HG02884 (cell line): ENCODE measurements around the gene RNF130.

Source experiments
- ATAC-seq: cut with Tn5 transposase; IDR thresholded peaks from one replicate; pipeline ENCODE4 v1.9.1; 2021; ENCODE audit warnings: mild to moderate bottlenecking, moderate library complexity; ENCODE audit not compliant: unreplicated experiment

Gene RNF130

DNA sequence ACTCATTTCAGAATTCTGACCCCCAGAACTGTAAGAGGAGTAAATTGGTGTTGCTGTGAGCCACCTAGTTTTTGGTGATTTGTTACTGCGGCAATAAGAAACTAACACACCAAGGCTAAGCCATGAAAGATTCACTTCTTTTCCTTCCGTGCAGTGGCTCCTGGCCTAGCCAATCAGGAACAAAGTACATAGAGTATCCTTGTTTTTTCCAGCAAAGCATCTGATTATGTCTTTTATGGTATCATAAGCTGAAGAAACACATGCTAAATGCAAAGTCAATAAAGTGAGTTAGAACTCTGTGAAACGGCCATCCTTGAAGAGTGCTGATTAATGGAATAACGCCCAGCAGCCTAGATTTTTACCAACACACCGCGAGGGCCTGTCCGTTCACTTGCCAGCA is 11.4 kb downstream of the RNF130 start:
- no peak for ATAC-seq

DNA sequence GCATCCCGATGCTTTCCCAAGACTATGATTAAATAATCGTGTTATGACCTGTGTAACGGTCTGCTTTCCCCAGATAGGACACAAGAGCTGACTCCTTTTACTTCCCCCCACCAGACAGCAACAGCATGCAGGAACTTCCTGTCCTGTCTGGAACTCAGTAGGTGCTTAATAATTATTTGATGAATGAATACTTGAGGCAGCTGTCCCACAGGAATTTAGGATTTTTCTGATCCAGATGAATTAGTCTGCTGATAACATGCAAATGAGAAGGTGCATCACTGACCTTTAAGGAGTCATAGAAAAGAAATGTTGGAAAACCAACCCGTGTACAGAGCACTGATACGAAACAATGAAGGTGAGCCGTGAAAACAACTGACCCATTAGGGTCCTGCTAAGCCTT is 12.2 kb downstream of the RNF130 start:
- ATAC-seq = no peak

DNA sequence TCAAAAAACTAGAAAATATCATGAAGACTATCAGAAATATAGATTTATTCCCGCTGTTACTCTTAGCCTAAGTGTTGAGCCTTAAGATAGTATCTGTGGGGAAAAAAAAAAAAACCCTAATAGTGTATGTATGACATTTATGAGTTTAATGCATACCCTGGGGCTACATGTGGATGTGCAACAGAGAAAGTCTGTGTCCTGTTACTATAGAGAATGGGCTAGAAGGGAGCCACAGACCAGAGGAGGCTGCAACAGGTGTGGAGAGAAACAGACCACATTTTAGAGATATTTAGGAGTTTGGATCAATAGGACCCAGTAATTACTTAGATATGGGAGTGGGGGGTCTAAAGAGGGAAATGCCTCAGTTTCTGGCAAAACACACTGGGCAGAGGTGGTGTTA is 15.4 kb downstream of the RNF130 start:
- ATAC-seq = no peak

DNA sequence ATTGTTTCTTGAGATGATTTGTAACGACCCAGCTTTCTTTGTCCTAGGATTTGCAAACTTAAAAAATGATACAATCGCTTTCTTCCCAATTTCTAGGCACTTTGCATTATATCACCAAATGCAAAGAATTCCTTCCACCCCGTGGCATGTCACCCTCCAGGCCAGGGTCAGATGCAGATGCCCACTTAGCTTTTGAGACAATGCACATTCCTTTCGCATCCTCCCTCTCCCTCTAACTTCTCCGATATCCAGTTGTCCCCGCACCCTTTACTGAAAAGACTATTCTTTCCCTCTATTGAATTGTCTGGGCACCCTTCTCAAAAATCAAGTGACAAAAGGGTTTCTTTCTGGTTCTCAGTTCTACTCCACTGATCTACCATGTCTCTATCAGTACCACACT is 17.3 kb downstream of the RNF130 start:
- no peak for ATAC-seq

DNA sequence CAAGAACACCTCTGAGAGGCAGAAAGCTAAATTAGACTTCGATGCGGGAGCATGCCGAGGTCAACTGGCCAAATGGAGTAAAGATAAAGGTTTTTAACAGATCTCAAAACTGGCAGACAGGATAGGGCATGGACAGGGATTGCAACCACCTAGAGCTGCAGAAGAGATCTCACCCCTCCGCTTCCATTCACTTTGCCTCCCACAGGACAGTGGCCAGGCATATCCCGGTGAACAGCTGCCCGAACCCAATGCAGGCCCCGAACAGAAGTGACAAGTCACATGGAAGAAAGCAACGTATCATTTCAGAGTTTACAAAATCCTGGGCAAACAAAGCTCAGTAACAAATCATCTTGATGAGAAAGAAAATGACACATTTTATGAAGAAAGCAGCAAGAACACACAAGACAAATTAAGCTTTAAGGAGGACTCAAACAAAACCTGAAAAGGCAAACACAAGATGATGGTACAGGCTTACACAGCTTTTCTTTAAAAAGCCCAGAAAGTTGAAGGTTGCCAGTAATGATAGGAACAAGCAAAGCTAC is 18.4 kb downstream of the RNF130 start:
- no peak for ATAC-seq

DNA sequence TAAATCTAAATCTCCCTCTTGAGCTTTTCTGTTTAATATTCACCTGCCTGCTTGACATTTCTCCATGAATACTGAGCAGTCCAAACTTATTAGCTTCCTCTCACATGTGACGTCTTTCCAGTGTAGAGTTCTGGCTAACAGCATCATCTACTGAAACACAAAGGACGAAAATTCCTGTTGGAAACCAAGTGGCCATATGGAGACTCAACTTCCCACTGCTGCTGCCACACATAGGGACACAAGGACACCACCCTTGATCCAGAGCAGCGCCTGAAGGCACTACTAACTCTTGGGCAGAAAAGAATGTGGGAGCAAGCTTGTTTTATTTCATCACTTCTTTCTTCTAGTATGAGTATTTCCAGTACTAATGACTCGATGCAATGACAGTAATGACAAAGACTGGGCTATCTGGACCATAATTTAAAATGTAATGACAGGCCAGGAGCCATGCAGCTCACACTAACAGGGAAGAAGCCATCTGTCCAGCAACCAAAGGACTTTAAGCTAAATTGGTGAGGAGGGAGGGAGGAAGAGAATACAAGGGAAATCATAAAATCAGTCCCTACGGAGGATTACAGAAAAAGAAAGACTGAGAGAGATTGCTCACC is 19.2 kb downstream of the RNF130 start:
- no peak for ATAC-seq

DNA sequence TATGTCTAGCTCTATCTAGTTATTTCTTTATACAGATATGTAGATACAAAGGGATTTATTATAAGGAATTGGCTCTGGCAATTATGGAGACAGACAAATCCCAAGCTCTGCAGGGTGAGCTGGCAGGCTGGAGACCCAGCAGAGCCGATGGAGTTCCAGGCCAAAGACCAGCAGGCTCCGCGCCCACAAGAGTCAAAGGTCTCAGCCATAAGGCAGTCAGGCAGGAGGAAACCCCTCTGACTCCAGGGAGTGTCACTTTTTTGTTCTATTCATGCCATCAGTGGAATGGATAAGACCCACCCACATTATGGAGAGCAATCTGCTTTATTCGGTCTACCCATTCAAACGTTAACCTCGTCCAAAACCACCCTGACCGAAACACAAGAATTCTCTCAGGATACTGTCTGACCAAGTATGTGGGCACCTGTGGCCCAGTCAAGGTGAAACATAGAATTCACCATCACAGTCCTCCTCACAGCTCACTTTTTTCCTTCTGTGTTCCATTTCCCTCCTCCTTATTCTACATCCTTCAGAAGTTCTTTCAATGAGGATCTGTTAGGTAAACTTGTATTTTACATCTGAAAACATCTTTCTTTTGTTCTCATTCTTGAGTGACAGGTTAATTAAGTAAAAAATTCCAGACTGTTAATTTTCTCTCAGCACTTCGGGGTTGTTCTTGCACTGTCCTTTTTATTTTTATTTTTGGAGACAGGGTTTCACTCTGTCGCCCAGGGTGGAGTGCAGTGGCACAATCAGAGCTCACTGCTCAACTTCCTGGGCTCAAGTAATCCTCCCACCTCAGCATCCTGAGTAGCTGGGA is 21.2 kb downstream of the RNF130 start:
- no peak for ATAC-seq

DNA sequence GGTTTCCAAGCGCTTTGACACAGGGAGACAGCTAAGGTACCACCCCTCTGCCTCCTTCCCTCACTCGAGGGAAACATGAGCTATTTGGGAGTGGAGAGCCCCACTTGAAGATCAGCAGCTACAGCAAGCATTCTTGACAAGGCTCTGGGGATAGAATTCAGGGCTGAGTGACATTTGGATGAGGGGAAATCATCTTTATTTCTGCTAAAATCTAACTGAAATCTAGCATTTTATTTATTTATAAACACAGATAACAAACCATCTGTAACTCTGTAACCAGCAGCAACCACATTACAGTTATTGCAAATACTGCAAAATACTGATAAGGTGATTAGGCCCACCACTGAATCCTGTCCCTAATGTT is 22.4 kb downstream of the RNF130 start:
- ATAC-seq = no peak

DNA sequence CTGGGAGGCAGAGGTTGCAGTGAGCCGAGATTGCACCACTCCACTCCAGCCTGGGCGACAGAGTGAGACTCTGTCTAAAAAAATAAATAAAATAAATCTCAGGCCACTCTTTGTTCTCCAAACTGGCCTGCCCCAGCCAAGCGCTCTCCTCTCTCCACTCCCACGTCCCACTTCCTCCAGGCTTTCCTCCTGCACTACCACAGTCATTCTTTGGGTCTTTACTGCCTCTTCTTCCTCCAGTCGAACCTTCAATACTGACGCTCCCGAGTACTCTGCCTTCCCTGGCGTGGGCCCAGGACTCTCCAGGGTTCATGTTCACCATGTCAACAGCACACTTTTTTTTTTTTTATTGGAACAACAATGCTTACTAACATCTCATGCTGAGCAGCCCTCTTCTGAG is 23.9 kb downstream of the RNF130 start:
- ATAC-seq = no peak

DNA sequence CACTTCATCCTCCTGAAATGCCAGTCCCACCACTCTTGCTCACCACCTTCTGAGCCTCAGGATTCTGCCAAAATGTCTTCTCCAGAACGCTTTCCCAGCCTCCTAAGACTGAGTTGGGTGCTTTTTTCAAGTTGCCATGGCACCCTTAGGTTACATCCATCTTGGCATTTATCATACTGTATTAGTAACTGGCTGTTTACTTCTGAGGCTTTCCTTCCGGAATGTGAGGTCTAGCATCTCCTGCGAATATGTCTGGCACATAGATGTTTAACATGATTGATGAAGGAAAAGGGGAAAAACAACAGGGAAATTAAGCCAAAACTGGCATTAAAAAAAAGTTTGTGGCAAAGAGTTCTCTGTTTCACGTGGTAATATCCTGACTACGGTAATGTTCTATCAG is 24.9 kb downstream of the RNF130 start:
- ATAC-seq = no peak

DNA sequence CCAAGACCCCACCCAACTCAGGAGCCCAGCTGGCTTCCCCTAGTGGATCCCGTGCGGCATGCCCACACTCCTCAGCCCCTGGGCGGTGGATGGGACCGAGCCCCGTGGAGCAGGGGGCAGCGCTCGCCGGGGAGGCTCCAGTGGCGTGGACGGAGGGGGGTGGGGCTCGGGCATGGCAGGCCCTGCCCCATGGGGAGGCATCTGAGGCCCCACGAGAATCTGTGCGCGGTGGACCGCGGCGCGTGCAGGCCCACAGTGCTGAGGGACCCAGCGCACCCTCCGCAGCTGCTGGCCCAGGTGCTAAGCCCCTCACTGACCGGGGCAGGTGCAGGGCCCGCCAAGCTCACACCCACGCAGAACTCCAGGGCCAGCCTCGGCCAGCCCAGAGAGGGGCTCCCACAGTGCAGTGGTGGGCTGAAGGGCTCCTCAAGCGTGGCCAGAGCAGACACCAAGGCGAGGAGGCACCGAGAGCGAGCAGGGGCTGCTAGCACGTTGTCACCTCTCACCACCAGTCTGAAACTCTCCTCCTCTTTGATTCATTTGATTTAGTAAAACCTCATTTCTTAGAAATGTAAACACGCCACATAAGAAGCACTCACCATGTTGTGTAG is 25.6 kb downstream of the RNF130 start:
- ATAC-seq = no peak

DNA sequence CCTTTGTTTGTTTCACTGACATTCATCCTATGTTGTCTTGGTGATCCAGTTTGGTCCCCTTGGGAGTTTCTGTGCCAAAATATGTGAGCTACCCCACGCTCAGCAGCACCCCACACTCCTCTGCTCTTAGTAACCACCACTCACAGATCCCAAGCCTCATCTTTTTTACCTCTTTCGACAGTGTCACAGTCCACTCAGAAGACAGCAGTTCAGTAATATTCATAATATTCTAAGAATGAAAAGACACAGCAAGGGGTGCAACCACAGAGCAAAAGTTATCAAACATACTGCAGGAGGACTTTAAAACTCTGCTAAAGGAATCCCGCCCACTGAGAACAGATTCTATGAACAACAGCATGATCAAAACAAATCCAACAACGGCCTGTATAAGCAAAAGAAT is 28.2 kb downstream of the RNF130 start:
- no peak for ATAC-seq

DNA sequence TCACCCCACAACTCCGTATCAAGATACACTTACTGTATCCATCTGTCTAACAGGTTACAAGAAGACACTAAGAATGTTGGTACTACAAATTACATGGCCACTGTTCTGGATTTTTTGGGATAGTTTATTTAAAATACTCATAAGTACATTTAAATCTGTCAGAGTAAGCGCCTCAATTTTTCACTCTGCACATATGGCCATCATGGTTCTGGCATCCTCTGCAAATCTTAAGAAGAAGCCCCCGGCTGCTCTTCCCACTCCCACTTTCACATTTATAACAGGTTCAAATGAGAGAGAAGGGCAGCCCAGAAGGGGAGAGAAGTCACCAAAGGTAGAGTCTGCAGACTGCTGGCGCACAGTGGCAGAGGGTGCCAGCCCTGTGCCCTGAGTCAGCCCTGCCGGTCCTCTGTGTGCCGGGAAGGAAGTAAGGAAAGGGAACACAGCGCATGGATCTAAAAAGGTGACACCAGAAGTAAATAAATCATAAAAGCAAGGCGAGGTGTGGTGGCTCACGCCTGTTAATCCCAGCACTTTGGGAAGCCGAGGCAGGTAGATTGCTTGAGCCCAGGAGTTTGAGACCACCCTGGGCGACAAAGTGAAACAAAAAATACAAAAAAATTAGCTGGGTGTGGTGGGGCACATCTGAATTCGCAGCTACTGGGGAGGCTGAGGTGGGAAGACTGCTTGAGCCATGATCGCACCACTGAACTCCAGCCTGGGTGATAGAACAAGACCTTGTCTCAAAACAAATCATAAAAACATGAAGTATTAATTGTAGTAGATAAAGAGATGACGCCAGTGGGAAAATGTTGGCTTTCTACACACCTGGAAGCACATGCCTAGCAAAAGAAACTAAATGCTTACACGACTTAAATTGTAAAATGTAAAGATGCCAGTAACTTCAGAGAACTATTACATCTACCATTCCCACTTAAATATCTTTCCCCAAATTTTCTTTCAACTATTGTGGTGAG is 30.0 kb downstream of the RNF130 start:
- no peak for ATAC-seq

DNA sequence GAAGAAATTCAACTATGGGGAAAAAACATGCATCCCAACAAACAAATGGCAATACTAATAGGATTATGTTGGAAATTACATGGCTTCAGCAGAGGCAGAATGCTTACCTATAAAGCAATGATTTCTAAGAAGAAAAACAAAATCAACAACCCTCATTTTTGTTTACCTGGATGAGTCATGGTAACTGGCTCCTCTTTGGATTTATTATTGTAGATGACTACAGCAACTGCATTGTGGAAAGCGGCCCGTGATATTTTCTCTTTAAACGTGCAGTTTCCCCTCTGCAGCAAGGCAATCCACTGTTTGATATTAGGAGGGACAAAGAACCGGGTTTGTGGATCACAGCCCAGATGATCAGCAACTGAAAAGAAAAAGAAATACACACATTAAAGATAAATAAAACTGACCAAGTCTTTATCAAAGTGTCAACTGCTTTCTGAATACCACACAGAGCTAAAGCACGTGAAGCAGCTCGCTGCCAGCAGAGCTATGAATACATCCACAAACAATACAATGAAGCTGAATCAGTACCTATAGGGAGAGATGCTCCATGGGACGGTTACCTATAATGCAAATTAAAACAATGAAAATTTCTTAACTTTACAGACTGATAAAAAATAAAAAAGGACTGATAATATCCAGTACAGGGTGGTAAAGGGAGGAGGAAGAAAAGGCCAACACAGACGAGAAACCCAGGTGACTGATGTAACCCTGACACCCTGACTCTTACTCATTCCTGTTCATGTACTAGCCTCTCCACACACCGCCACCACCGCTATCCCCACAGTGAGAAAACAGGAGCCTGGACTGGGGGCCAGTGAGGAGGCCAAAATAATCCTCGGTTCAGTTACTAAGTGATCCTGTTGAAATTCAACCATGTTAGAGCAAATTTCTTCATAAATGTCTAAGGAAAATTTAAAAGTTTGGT is 31.0 kb downstream of the RNF130 start:
- ATAC-seq = no peak

DNA sequence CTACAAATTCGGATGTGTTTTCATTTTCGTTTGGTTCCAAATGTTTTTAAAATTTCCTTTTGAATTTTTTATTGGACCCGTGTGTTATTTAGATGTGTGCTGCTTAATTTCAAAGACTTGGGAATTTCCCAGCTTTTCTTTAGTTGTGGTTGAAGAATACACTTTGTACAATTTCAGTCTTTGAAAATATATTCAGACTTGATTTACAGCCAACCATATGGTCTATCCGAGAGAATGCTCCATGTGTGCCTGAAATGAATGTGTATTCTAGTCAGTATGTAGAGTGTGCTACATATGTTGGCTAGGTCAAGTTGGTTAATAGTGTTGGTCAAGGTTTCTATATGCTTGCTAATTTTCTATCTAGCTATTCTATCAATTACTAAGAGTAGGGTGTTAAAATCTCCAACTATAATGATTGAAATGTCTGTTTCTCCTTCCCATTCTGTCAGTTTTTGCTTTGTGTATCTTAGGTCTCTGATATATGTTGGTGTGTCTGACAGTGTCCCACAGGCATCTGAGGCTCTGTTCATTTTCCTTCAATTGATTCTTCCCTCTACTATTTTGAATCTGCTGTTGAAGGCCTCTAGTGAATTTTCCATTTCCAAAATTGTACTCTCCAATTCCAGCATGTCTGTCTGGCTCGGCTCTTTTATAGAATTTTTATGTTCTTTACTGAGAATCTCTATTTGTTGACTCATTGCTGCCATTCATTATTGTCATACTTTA is 36.2 kb downstream of the RNF130 start:
- ATAC-seq = no peak

DNA sequence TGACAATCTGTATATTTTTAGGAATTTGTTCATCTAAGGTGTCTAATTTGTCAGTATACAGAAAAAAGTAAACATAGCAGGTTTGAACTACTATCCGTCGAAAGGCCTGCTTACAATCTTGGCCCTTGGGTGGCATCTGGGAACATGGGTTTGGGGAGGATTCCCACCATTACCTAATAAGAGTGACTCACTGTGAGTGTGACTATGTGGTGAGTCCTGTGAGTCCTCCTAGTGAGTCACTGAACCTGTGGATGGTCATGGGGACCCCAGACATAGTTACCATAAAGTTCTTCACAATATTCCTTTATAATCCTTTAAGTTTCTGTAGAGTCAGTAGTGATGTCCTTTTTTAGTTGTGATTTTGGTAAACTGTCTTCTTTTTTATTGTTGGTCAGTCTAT is 37.0 kb downstream of the RNF130 start:
- no peak for ATAC-seq

DNA sequence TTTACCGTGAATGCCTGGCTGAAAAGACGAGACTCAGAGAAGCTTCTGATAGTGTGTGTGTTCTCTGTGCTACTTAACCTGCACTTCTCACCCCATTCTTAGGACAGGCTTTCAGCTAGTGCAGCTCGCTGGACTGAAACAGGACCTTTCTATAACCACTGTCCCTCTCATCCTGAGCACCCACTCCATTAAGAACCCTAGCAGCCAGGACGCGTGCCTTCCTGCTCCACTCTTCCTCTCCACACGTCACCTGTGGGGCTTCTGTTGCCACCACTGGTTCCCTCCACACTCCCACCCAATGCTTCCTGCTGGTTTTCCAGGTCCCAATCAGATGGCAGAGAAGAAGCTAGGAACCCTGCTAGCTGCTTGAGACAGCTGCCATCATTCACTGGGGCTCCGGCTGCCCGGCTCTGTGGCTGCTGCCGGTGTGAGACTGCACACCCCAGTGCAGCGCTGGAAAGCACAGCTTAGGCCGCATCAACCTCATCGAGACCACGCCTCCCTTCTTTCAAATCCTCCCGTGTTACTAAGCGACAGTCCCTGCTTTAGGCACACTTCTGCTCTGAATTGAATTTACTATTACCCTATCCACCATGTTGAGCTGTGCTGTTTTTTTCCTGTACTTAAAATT is 44.0 kb downstream of the RNF130 start:
- ATAC-seq = no peak

DNA sequence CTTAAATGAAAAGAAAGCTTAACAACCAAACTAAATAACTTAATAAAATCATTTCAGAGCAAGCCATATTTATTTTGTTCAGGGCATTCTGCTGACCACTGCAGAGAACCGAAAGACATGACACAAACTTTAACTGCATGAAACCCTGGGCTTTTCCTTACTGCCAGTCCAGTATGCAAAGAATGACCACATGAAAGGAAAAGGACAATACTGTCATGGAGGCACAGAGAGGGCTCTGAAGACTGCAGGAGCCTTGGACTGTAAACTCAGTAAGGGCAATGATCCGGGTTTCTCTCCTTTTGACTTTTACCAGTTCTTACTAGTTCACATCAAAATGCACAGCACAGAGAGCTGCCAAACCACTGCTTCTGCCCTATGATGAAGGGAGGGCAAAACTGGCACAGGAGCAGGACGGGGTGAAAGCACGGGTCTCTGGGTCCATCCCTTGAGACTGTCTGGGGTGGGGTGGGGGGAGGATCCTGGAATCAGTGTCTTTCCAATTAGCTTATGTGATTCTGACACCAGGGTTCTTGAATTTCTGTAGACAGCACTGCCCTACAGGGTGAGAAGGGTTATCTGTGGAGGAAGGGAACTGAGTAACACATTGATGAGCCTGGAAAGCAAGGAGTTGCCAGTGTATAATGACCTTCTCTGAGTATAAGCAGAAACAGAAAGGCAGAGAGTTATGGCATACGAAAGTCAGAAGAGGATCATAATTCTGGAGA is 44.7 kb downstream of the RNF130 start:
- no peak for ATAC-seq
